CD4-positive, alpha-beta memory T cell (primary cell): ENCODE data around the gene GOLGA1. TPM values are rescaled to one million over a fixed set of nuclear protein-coding genes. Genes with fewer than 3 reads are reported as not detected.
"Not testable (repeated sequence)": the region's sequence is repeated elsewhere in the genome, so short reads cannot be mapped to it uniquely, and the experiment has no call there.

Experiments
- CTCF ChIA-PET: fragments of 350-600 bp; sonication (Branson Sonifier 250); formaldehyde crosslinking; loops from one replicate; lab custom pipeline; 2021; ENCODE audit warnings: inconsistent platforms; ENCODE audit not compliant: partially characterized antibody; lab: Charles Lee
- POLR2A ChIA-PET: fragments of 350-600 bp; sonication (Branson Sonifier 250); formaldehyde crosslinking; loops from one replicate; lab custom pipeline; 2021; ENCODE audit not compliant: partially characterized antibody; lab: Charles Lee
- DNase-seq, 5 donors: peaks; one replicate each; pipeline versions ENCODE4 v3.0.0 to v3.0.0-alpha.2; 2020 to 2022; ENCODE audit warnings: mixed read lengths in 1 of 5
- H3K27ac ChIP-seq: one replicate; pipeline ENCODE4 v1.7.0; 2013; ENCODE audit warnings: low read depth, low read length
- H3K27me3 ChIP-seq: 2 replicates; pipeline ENCODE4 v1.7.0; 2013; ENCODE audit warnings: mild to moderate bottlenecking, low read length, moderate library complexity; ENCODE audit not compliant: insufficient read depth
- H3K36me3 ChIP-seq: 2 replicates; pipeline ENCODE4 v1.7.0; 2013; ENCODE audit warnings: mild to moderate bottlenecking, low read length, moderate library complexity; ENCODE audit not compliant: insufficient read depth
- H3K4me1 ChIP-seq: 2 replicates; pipeline ENCODE4 v1.7.0; 2013; ENCODE audit warnings: mild to moderate bottlenecking, low read length, moderate library complexity; ENCODE audit not compliant: insufficient read depth
- H3K4me3 ChIP-seq, 2 donors: one replicate each; pipeline ENCODE4 v1.7.0; 2013; ENCODE audit warnings: low read length in 2 of 2, mild to moderate bottlenecking in 1 of 2
- H3K9me3 ChIP-seq, 2 donors: one replicate each; pipeline ENCODE4 v1.7.0; 2013; ENCODE audit warnings: low read length in 2 of 2, control low read depth in 1 of 2; ENCODE audit not compliant: control insufficient read depth in 1 of 2
- H3K27ac Mint-ChIP-seq, 7 donors: one replicate each; pipeline ENCODE4 v1.8.0; 2020 to 2021; ENCODE audit warnings: mixed read lengths in 7 of 7, mild to moderate bottlenecking in 6 of 7, inconsistent platforms in 3 of 7, moderate library complexity in 3 of 7
- H3K27me3 Mint-ChIP-seq, 2 donors: one replicate each; pipeline ENCODE4 v1.8.0; 2020 to 2021; ENCODE audit warnings: mixed read lengths in 2 of 2
- H3K36me3 Mint-ChIP-seq, 2 donors: one replicate each; pipeline ENCODE4 v1.8.0; 2020 to 2021; ENCODE audit warnings: mixed read lengths in 2 of 2, inconsistent platforms in 1 of 2, mild to moderate bottlenecking in 1 of 2
- H3K4me1 Mint-ChIP-seq, 4 donors: one replicate each; pipeline ENCODE4 v1.8.0; 2020 to 2021; ENCODE audit warnings: mixed read lengths in 4 of 4, mild to moderate bottlenecking in 1 of 4
- H3K4me3 Mint-ChIP-seq, 8 donors: one replicate each; pipeline ENCODE4 v1.8.0; 2020 to 2021; ENCODE audit warnings: mixed read lengths in 8 of 8, mild to moderate bottlenecking in 7 of 8, moderate library complexity in 6 of 8, inconsistent platforms in 3 of 8
- H3K9me3 Mint-ChIP-seq, 8 donors: one replicate each; pipeline ENCODE4 v1.8.0; 2020 to 2021; ENCODE audit warnings: mixed read lengths in 8 of 8, mild to moderate bottlenecking in 5 of 8, inconsistent platforms in 3 of 8, moderate library complexity in 1 of 8
- intact Hi-C: fragments of 100-400 bp; cut with micrococcal nuclease; formaldehyde crosslinking; loops from one replicate; pipeline ENCODE4 v1.15.1; 2023
- polyA plus RNA-seq, 2 donors: library from polyadenylated mRNA; unstranded; fragments of 300-500 nt; fragmentation: Illumina TruSeq; gene quantifications; one replicate each; pipeline ENCODE4 v1.2.3, GENCODE V29; 2021
- total RNA-seq, 2 experiments: library from RNA; stranded (reverse); gene quantifications; one replicate each; pipeline ENCODE4 v1.2.3, GENCODE V29; 2021

The GOLGA1 gene
- total and polyA plus RNA-seq, 4 experiments from 2014 or later = 3.1 to 38.3 (median 16.7) TPM

DNA sequence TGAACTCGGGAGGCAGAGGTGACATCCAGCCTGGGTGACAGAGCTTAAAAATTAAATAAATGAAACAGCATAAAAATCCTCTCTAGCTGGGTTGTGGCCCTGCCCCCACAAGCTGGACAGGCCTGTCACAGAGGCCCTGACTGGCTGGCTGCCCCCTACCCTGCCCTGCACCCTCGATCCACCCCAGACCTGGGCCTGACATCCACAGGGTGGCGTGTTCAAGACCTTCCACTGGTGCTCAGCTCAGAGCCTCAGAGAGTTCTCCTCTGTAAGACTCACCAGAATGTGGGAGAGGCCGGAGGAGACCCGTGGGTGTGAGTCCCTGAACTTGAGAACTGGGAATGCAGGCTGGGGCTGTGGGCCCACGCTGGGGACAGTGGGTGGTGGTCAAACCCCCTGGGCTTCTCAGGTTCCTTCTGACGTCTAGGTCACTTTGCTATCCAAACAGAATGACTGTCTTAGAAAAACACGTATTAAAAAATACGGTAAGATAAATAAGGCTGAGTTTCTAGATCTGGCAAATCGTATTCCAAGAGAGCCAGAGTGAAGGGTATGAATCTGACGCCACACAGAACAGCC, 97.3 kb downstream of the GOLGA1 start:
- Histone ChIP-seq H3K4me3 (no peak overlapping the region), H3K9me3 (no peaks in the 10 kb centered on the region), H3K27me3 (peaks cover 4% of the 10 kb centered on the region), H3K36me3 (no peaks in the 10 kb centered on the region), H3K4me1 (no peaks in the 10 kb centered on the region), H3K27ac (no peak overlapping the region)
- ChIA-PET CTCF (interaction anchor here (0.7 to 1.0 kb wide), 3 partner anchors 9 to 1583 kb away, joined by 3 to 4 read pairs (median 3); partner anchors contain the start of gene WDR38), POLR2A (no interaction called here)
- Mint-ChIP-seq H3K27me3 (peaks cover 0 to 2% of the 10 kb centered on the region in 2 donors), H3K4me3 (no peak overlapping the region), H3K4me1 (no peaks in the 10 kb centered on the region), H3K27ac (no peak overlapping the region), H3K9me3 (no peaks in the 10 kb centered on the region), H3K36me3 (no peaks in the 10 kb centered on the region)
- intact Hi-C loops = no loop called here
- no peak for DNase-seq

DNA sequence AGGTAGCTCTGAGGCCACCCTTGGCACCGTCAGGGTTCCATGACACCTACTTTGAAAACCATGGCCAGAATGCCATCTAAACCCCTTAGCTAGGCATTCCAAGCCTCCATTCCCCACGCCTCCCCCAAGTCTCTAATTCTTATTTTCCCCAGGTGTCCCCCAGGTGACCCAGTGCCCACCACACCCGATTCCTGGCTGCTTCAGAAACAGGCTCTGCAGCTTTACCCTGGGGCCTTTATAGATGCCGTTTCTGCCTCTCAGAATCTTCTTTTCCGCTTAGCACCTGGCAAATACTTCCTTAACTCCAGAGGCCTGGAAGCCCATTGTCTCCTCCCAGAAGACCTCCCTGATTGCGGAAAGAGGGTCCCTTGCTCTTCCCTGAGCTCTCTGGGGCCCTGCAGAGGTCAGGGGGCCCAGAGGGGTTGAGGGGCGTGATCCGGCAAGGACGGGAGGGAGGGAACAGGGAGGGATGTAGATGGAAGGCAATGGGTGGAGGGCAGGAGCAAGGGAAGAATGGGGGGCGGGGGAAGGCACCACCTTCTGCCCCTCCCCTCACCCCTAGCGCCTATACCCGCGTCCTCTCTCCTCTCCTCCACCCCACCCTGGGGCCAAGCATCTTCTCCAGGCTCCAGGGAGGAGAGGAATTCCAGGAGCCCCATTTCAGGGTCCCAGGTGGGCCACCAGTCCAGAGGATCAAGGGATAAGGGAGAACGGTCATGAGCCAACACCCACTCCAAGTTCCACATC, 99.6 kb downstream of the GOLGA1 start:
- ChIA-PET POLR2A (interaction anchor here (1.2 kb wide), 1 partner anchor 21 kb away, joined by 3 read pairs; the partner anchor contains the start of genes ARPC5L and RPL35), CTCF (interaction anchor here (1.5 to 1.7 kb wide), 2 partner anchors 12 to 527 kb away, joined by 3 to 14 read pairs; partner anchors contain the start of gene WDR38)
- H3K4me1 ChIP-seq = no peaks in the 10 kb centered on the region
- Mint-ChIP-seq H3K27me3 (peaks cover 10 to 12% of the 10 kb centered on the region in 2 donors), H3K4me3 (no peak overlapping the region), H3K36me3 (no peaks in the 10 kb centered on the region), H3K27ac (no peak overlapping the region), H3K4me1 (peaks cover 0 to 8% (median 0%) of the 10 kb centered on the region in 4 donors), H3K9me3 (no peaks in the 10 kb centered on the region)
- no peak for DNase-seq
- H3K36me3 ChIP-seq = no peaks in the 10 kb centered on the region
- intact Hi-C loops = no loop called here
- H3K9me3 ChIP-seq = no peaks in the 10 kb centered on the region
- no peak overlapping the region for H3K4me3 ChIP-seq
- H3K27ac ChIP-seq = no peak overlapping the region
- peaks cover 4% of the 10 kb centered on the region for H3K27me3 ChIP-seq

DNA sequence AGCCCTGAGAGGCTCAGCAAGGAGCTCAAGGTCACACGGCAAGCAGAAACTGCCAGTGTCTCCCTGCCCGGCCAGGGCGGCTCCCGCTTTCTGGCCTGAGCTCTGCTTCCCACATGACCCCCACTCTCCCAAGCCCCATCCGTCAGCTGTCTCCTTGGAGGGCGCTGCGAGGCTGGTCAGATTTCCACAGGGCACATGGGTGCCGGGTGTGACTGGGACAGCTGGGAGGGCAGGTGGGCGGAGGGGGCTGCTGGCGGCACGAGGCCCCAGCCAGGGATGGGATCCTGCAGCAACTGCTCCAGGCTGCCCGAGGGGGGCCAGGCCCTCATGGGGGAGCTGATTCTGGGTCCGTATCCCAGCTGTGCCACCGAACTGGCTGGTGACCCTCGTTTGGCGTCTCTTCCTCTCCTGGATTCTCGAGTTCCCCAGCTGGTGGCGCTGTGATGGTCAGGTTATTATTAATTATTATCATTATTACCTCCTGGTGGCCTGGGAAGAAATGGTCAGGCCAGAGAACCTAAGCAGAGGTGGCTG, 100.5 kb downstream of the GOLGA1 start:
- DNase-seq = no peak
- intact Hi-C loops = no loop called here
- Mint-ChIP-seq H3K4me1 (peaks cover 0 to 8% (median 0%) of the 10 kb centered on the region in 4 donors), H3K4me3 (no peak overlapping the region), H3K36me3 (no peaks in the 10 kb centered on the region), H3K9me3 (no peaks in the 10 kb centered on the region), H3K27ac (no peak overlapping the region), H3K27me3 (peaks cover 14 to 15% of the 10 kb centered on the region in 2 donors)
- no peak overlapping the region for H3K4me3 ChIP-seq
- H3K36me3 ChIP-seq = no peaks in the 10 kb centered on the region
- H3K27me3 ChIP-seq = peaks cover 4% of the 10 kb centered on the region
- no peaks in the 10 kb centered on the region for H3K9me3 ChIP-seq
- no peak overlapping the region for H3K27ac ChIP-seq
- ChIA-PET CTCF (interaction anchor here (1.0 to 1.7 kb wide), 4 partner anchors 13 to 528 kb away, joined by 3 to 14 read pairs (median 5); partner anchors contain the start of gene WDR38), POLR2A (interaction anchor here (0.9 to 1.2 kb wide), 2 partner anchors 22 to 68 kb away, joined by 3 read pairs; partner anchors contain the start of genes ARPC5L and RPL35)
- H3K4me1 ChIP-seq = no peaks in the 10 kb centered on the region

DNA sequence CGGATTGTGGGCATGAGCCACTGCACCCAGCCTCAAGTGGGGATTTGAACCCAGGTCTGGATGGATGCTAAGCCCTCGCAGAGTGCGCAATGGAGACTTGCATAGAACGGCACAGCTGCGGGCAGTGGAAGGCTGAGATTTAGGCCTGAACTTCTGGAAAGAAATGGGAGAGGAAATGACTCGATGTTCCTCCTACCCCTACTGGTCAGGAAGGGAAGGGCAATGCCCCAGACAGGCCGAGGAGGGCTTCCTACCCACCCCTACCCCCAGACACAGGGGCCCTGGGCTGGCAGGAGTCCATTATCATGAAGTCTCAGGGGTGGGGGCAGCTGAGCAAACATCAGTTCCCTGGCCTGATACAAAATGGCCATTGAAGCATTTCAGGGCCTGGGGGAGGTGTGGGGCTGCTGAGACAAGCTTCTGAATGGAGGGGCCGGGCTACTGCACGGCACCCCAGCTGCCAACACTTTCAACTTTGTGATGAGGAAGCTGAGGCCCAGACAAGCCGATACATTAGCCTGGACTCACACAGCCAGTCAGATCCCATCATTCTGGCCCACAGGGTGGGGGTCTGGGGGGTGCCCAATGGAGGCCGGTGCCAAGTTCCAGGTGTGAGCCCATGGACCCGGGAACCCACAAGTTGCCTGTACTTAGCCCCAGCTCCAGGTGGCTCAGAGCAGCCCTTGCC, 101.1 kb downstream of the GOLGA1 start:
- Mint-ChIP-seq H3K27me3 (peaks cover 15 to 16% of the 10 kb centered on the region in 2 donors), H3K9me3 (no peaks in the 10 kb centered on the region), H3K27ac (no peak overlapping the region), H3K4me3 (peak overlapping the region in 1 of 8 donors; percentile 1), H3K4me1 (peaks cover 0 to 8% (median 0%) of the 10 kb centered on the region in 4 donors), H3K36me3 (no peaks in the 10 kb centered on the region)
- Histone ChIP-seq H3K27ac (no peak overlapping the region), H3K4me3 (no peak overlapping the region), H3K9me3 (no peaks in the 10 kb centered on the region), H3K27me3 (peaks cover 4% of the 10 kb centered on the region), H3K36me3 (no peaks in the 10 kb centered on the region), H3K4me1 (no peaks in the 10 kb centered on the region)
- intact Hi-C loops = no loop called here
- no peak for DNase-seq
- CTCF ChIA-PET = interaction anchor here (1.0 to 1.7 kb wide), 4 partner anchors 14 to 529 kb away, joined by 3 to 14 read pairs (median 5); partner anchors contain the start of gene WDR38
- POLR2A ChIA-PET = interaction anchor here (0.9 to 1.2 kb wide), 2 partner anchors 22 to 67 kb away, joined by 3 read pairs; partner anchors contain the start of genes ARPC5L and RPL35

DNA sequence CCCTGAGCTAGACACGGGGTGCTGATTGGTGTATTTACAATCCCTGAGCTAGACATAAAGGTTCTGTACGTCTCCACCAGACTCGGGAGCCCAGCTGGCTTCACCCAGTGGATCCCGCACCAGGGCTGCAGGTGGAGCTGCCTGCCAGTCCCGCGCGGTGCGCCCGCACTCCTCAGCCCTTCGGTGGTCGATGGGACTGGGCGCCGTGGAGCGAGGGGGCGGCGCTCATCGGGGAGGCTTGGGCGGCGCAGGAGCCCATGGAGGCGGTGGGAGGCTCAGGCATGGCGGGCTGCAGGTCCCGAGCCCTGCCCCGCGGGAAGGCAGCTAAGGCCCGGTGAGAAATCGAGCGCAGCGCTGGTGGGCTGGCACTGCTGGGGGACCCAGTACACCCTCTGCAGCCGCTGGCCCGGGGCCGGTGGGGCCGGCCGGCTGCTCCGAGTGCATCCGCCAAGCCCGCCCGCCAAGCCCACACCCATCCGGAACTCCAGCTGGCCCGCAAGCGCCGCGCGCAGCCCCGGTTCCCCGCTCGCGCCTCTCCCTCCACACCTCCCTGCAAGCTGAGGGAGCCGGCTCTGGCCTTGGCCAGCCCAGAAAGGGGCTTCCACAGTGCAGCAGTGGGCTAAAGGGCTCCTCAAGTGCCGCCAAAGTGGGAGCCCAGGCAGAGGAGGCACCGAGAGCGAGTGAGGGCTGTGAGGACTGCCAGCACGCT, 102.2 kb downstream of the GOLGA1 start:
- H3K4me1 Mint-ChIP-seq, intact Hi-C loops, H3K36me3 Mint-ChIP-seq, POLR2A ChIA-PET, H3K27me3 ChIP-seq, H3K27ac Mint-ChIP-seq, H3K9me3 ChIP-seq, H3K4me3 ChIP-seq, H3K9me3 Mint-ChIP-seq, DNase-seq, H3K36me3 ChIP-seq, H3K4me3 Mint-ChIP-seq, H3K27ac ChIP-seq, H3K4me1 ChIP-seq: not testable (repeated sequence)
- CTCF ChIA-PET = interaction anchor here (1.4 kb wide), 1 partner anchor 15 kb away, joined by 4 read pairs; no protein-coding TSS in a partner anchor
- peaks cover 15 to 20% of the 10 kb centered on the region in 2 donors for H3K27me3 Mint-ChIP-seq

DNA sequence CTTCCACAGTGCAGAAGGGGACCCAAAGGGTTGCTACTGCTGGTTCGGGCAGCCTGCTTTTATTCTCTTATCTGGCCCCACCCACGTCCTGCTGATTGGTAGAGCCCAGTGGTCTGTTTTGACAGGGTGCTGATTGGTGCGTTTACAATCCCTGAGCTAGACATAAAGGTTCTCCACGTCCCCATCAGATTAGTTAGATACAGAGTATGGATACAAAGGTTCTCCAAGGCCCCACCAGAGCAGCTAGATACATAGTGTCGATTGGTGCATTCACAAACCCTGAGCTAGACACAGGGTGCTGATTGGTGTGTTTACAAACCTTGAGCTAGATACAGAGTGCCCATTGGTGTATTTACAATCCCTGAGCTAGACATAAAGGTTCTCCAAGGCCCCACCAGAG, 102.8 kb downstream of the GOLGA1 start:
- H3K9me3 ChIP-seq, DNase-seq, H3K4me3 Mint-ChIP-seq, H3K36me3 ChIP-seq, H3K4me1 ChIP-seq, H3K4me3 ChIP-seq, POLR2A ChIA-PET, H3K27ac ChIP-seq, H3K27ac Mint-ChIP-seq, H3K27me3 ChIP-seq, H3K4me1 Mint-ChIP-seq, H3K9me3 Mint-ChIP-seq, H3K36me3 Mint-ChIP-seq, intact Hi-C loops: not testable (repeated sequence)
- peaks cover 15 to 20% of the 10 kb centered on the region in 2 donors for H3K27me3 Mint-ChIP-seq
- CTCF ChIA-PET = interaction anchor here (1.3 to 1.4 kb wide), 2 partner anchors 16 to 63 kb away, joined by 3 to 4 read pairs; no protein-coding TSS in a partner anchor
